ENCODE data around the gene TMCC1.

The TMCC1 gene

GRCh38 chr3:129822679-129823078 is 70.8 kb downstream of the TMCC1 start:
- no peak overlapping the region for H3K9ac ChIP-seq
- H3K36me3 ChIP-seq (ENCODE audit: insufficient read depth) = no peaks in the 10 kb centered on the region

GRCh38 chr3:129822241-129822640 is 71.3 kb downstream of the TMCC1 start:
- no peaks in the 10 kb centered on the region for H3K27me3 ChIP-seq (ENCODE audit: insufficient read depth, low read depth)
- no peak overlapping the region for H3K4me3 ChIP-seq (IDR thresholded peaks at IDR 0.05; ENCODE audit: insufficient read depth, low read depth, low read length)
- H2AFZ ChIP-seq (ENCODE audit: low read depth) = no peak overlapping the region
- H3K36me3 ChIP-seq (ENCODE audit: insufficient read depth) = no peaks in the 10 kb centered on the region
- peaks cover 3% of the 10 kb centered on the region for H3K4me1 ChIP-seq (ENCODE audit: low read depth, poor library complexity, severe bottlenecking)
- no peak for TF ChIP-seq CTCF (conservative IDR thresholded peaks at IDR 0.05; ENCODE audit: low read depth, low read length)
- H3K9ac ChIP-seq = no peak overlapping the region
- no peaks in the 10 kb centered on the region for H4K20me1 ChIP-seq (ENCODE audit: insufficient read depth)
- H3K27ac ChIP-seq = no peak overlapping the region
- no peak overlapping the region for H3K4me2 ChIP-seq
- H3K79me2 ChIP-seq (ENCODE audit: insufficient read depth, low read depth) = no peaks in the 10 kb centered on the region

More at GRCh38 chr3:129822679-129823078, 70.8 kb downstream of the TMCC1 start:
- no peak overlapping the region for H2AFZ ChIP-seq (ENCODE audit: low read depth)
- H3K4me2 ChIP-seq = no peak overlapping the region
- no peak for TF ChIP-seq CTCF (conservative IDR thresholded peaks at IDR 0.05; ENCODE audit: low read depth, low read length)
- H4K20me1 ChIP-seq (ENCODE audit: insufficient read depth) = no peaks in the 10 kb centered on the region
- H3K27ac ChIP-seq = no peak overlapping the region
- H3K4me3 ChIP-seq (IDR thresholded peaks at IDR 0.05; ENCODE audit: insufficient read depth, low read depth, low read length) = no peak overlapping the region
- H3K79me2 ChIP-seq (ENCODE audit: insufficient read depth, low read depth) = no peaks in the 10 kb centered on the region
- H3K4me1 ChIP-seq (ENCODE audit: low read depth, poor library complexity, severe bottlenecking) = peaks cover 7% of the 10 kb centered on the region
- H3K27me3 ChIP-seq (ENCODE audit: insufficient read depth, low read depth) = no peaks in the 10 kb centered on the region

GRCh38 chr3:129820587-129820986 is 72.9 kb downstream of the TMCC1 start:
- TF ChIP-seq CTCF (conservative IDR thresholded peaks at IDR 0.05; ENCODE audit: low read depth, low read length) = no peak
- H3K79me2 ChIP-seq (ENCODE audit: insufficient read depth, low read depth) = no peaks in the 10 kb centered on the region

GRCh38 chr3:129812589-129812988 is 80.9 kb downstream of the TMCC1 start:
- Histone ChIP-seq H3K36me3 (ENCODE audit: insufficient read depth) (no peaks in the 10 kb centered on the region), H2AFZ (ENCODE audit: low read depth) (no peak overlapping the region), H3K9ac (no peak overlapping the region), H3K4me3 (IDR thresholded peaks at IDR 0.05; ENCODE audit: insufficient read depth, low read depth, low read length) (no peak overlapping the region), H4K20me1 (ENCODE audit: insufficient read depth) (no peaks in the 10 kb centered on the region), H3K27me3 (ENCODE audit: insufficient read depth, low read depth) (no peaks in the 10 kb centered on the region), H3K4me1 (ENCODE audit: low read depth, poor library complexity, severe bottlenecking) (no peaks in the 10 kb centered on the region), H3K27ac (no peak overlapping the region), H3K4me2 (no peak overlapping the region), H3K79me2 (ENCODE audit: insufficient read depth, low read depth) (no peaks in the 10 kb centered on the region)
- TF ChIP-seq CTCF (conservative IDR thresholded peaks at IDR 0.05; ENCODE audit: low read depth, low read length) = no peak

More at GRCh38 chr3:129820587-129820986, 72.9 kb downstream of the TMCC1 start:
- no peak overlapping the region for H3K27ac ChIP-seq
- H2AFZ ChIP-seq (ENCODE audit: low read depth) = no peak overlapping the region
- H3K4me2 ChIP-seq = no peak overlapping the region
- H4K20me1 ChIP-seq (ENCODE audit: insufficient read depth) = no peaks in the 10 kb centered on the region
- H3K27me3 ChIP-seq (ENCODE audit: insufficient read depth, low read depth) = no peaks in the 10 kb centered on the region
- no peak overlapping the region for H3K9ac ChIP-seq
- no peak overlapping the region for H3K4me3 ChIP-seq (IDR thresholded peaks at IDR 0.05; ENCODE audit: insufficient read depth, low read depth, low read length)
- H3K4me1 ChIP-seq (ENCODE audit: low read depth, poor library complexity, severe bottlenecking) = no peaks in the 10 kb centered on the region
- no peaks in the 10 kb centered on the region for H3K36me3 ChIP-seq (ENCODE audit: insufficient read depth)

Data from KMS-11 (cell line).